Stimulated activated CD4-positive, alpha-beta T cell treated with anti-CD3 and anti-CD28 coated beads, Interleukin-4, amount 100 ng/mL, for 4 hours (primary cell): Measurements from ENCODE around the gene MNT.

ENCODE experiments used
- DNase-seq, 2 experiments: peaks; one replicate each; pipeline ENCODE4 v3.0.0-alpha.2; 2020

Gene MNT

GRCh38 chr17:2394775-2395201 lies 6.1 kb downstream of the MNT start:
- no peak for DNase-seq

GRCh38 chr17:2393954-2394749 lies 6.7 kb downstream of the MNT start:
- no peak for DNase-seq

DNA sequence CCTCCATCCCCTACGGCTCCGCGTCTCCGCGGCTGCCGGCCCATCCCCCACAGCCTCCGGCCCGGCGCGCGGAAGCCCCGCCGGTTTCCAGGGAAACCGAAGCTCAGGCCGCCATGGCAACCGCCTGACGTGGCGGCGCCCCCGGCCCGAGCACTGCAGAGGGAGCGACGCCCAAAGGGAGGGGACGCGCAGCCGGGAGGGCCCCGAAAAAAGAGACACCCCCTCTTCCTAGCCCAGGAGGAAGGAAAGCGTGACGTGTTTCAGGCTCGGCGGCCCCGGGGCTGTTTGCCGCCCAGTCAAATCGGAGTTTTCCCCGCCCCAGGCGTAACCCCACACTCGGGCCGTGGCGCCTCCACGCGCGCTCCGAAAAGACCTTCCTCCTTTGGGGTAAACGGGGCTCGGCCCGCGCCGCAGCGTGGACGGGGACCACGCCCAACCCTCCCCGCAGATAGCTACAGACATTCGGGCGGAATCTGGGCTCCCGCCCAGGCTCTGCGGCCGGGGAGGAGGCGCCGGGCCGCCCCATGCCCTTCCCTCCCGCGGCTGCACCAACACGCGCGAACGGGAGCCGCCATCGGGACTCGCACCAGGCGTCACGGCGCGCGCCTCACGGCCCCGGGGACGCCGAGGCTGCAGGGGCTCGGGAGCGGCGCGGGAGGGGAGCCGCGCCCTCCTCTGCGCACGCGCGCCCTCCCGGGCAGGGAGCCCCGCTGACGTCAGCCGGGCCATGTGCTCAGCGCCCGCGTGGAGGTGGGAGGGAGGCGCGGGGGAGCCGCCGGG lies 7.5 kb downstream of the MNT start:
- peak; percentile 93 to 95 for DNase-seq

DNA sequence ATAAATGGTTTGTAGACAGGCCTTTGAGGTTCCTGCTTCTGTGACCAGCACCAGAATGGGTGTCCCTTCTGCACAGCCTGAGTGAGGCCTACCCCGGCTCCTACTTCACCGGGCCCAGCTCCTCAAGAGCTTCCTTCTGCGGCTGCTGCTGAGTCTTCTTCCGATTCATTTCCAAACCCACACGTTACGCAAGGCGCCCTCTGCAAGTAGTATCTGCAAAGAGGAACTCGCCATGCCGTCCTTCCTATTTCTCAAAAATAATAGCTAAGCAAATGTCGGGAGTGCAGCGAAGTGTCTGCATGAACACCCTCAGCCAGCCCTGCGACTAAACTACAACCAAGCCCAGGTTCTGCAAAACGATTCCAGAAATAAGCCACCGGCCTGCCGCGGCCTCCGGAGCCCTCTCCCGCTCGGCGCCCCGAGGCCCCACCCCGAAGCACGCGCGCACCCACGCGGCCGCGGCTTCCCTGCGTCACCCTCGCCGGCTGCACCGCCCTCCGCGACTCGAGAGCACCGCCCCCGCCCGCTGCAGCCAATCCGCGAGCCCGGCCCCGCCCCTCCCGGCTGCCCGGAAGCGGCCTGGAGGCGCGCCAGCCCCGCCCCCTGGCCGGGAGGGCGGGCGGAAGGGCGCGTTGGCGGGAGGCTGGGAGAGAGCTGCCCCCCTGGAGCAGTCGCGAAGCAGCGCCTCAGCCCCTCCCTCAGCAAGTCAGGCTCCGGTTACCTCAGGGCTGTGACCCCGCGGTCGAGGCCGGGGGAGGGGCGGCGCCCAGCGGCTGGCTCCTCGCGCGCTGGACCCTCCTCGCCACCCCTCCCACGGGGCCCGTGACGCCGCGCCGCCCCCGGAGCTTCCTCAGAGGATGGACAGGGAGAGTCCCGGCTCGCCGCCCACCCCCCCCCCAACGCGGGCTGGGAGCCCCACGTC lies 8.3 kb downstream of the MNT start:
- peak; percentile 97 to 99 for DNase-seq

DNA sequence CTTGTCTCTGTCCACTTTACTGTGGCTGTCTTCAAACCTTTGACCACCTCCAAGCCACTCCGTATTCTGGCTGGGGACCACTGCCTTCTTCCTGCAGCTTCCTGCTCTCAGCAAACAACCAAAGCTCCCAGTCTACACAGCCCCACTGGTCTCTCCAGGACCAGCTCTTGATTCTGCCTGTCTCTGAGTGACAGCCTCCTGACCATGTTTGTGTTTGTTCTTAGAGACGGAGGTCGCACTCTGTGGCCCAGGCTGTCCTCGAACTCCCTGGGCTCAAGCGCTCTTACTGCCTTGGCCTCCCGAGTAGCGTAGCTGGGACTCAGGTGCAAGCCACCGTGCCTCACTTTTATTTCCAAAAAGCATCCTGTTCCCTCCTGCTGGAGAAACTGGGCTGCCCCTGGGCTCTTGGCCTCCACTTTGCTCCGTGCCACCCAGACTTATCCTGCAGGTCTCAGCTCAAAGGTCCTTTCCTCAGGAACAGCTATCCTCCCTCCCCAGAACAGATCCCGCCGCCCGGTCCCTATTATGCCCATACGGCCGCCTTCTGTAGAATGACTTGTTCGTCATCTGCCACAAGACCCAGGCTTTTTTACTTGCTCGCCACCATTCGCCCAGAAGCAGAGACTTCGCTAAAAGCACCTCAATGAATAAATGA lies 9.1 kb downstream of the MNT start:
- DNase-seq = no peak

DNA sequence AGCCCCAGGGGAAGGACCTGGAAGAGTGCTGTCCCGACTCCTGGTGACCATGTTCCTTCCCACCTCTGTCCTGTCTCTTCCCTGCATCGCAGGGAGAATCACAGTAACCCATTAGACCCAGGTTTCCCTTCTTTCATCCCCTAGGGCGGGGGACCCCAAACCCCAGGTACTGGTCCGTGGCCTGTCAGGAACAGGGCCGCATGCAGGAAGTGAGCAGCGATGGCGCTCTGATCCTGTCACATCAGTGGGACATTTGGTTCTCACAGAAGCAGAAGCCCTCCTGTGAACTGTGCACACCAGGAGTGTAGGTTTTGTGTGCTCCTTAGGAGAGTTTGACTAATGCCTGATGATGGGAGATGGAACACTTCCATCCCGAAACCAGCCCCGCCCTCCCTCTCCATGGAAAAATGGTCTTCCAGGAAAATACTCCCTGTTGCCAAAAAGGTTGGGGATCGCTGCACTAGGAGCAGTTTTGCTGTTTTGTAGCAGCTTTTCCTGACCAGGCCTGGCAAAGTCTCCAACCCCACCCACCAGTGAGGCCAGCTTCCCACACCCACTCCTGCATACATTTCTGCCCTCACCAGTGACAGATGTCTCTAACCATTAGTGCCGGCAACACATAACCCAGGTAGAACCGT lies 10.5 kb downstream of the MNT start:
- DNase-seq = no peak

GRCh38 chr17:2388683-2389055 lies 12.2 kb downstream of the MNT start:
- DNase-seq = no peak

GRCh38 chr17:2388020-2388682 lies 12.7 kb downstream of the MNT start:
- no peak for DNase-seq

DNA sequence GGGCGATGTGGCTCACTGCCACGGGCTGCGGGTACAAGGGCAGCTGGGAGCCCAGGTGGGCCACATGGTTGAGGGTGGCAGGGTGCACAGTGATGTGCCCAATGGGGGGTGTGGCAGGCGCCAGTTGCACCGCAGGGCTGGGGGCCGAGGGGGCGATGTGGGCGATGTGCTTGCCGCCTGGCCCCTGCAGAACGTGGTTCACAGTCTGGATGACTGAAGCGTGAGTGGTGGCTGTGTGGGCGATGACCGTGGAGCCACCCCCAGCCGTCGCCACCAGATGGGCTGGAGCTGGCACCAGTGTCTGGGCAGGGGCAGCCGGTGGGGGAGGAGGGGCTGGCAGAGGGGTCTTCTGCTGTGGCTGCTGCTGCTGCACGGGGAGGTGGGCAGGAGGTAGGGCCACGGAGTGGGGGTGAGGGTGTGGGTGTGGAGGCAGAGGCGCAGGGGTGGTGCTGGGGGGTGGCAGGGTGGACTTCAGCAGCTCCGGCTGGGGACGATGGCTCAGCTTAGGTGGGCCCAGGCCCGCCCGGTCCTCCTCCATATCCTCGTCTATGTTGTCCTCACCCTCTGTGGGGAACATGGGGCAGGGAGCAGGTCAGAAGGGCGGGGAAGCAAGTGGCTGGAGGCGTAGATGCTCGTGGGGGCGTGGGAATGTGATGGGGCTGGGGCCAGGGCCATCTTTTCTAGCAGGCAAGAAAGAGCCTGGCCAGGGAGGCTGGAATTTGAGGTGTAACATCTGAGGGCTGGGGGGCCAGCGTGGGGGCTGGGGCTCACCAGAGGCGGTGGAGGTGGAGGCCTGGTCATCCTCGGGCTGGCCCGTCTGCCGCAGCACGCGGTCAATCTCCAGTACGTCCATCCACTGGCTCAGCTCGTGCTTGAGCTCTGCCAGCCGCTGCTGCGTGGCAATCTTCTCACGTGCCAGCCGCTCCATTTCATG lies 13.5 kb downstream of the MNT start:
- no peak for DNase-seq

GRCh38 chr17:2386400-2387085 lies 14.3 kb downstream of the MNT start:
- no peak for DNase-seq

- DNase-seq = no peak
Measured at GRCh38 chr17:2385240-2386210, 15.3 kb downstream of the MNT start.

DNA sequence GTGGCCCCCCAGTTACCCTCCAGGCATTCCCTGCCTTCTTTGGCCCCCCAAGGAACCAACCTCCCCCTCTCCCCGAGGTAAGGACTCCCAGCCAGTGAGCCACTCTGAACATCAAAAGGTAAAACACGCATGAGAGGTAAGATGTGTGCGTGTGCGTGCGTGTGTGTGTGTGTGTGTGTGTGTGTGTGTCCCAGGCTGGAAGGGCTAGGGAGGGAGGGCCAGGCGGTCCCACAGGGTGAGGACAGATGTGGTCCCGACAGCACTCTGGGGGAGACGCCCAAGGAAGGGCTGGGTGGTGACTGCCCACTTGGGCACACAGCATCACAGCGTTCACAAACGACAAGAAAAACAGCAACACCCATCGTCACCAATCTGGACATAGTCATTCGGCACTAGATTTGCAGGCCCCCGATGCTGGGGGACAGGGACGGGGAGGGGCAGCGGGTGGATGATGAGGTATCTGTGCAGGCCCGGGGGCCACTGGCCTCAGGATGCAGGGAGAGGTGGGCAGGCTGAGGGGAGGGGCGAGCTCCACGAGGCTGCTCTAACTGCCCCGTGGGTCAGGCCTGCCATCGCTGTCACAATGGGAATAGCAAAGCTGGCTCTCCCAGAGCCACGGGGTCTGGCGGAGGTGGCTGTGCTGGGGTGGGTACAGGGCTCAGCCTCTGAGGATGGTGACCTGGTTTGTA lies 16.3 kb downstream of the MNT start:
- DNase-seq = no peak

DNA sequence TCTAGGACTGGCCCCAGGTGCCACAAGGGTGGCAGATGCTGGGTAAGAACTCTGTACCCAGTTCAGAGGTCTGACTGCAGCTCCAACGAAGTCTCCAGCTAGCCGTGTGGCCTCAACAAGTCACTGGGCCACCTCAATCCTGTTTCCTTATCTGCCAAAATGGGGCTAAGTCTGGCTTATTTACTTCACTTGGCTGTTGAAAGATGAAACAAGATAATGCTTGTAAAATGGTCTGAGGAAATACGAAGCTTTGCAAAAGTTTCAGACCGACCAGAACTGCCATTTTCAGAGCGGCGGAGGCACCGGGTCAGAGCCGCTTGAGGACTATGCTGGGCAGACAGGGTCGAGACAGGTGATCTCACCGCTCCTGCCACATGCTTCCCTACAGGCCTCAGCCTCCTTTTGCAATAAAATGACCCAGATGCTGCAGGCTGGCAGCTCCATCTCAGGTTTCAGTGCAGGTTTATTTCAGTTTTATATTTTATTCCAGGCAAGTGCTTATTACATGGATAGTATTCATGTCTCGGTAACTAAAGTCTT lies 17.2 kb downstream of the MNT start:
- no peak for DNase-seq

DNA sequence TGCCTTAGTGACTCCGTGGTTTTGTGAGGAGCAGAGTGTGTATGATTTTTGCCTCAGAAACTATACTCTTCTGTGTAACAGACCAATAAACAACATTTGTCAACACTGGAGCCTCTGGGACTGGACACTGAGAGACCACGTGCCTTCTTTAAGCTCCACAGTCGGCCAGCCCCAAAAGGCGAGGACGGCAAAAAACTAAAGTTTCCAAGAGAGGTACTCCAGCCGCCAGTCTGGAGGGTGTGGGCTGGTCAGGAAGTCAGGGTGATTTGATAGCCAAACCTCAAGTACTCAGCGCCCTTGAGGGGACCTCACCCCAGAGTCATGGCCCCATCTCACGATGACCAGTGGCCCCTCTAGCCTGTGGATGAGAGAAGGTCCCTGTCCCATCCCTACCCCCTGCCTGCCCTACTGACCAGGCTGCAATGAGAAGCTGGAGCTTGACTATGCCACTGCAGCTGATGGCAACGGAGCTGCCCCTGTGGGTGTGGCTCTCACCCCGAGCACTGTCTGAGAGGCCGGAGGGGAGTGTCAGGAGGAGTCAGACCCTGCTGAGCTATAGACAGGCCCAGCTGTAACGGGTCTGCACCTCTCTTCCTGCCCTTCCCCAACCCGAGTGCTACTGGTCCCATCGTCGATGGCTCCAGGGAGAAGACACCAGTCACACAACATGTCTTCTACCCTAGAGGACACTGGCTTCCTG lies 19.8 kb downstream of the MNT start:
- DNase-seq = no peak

DNA sequence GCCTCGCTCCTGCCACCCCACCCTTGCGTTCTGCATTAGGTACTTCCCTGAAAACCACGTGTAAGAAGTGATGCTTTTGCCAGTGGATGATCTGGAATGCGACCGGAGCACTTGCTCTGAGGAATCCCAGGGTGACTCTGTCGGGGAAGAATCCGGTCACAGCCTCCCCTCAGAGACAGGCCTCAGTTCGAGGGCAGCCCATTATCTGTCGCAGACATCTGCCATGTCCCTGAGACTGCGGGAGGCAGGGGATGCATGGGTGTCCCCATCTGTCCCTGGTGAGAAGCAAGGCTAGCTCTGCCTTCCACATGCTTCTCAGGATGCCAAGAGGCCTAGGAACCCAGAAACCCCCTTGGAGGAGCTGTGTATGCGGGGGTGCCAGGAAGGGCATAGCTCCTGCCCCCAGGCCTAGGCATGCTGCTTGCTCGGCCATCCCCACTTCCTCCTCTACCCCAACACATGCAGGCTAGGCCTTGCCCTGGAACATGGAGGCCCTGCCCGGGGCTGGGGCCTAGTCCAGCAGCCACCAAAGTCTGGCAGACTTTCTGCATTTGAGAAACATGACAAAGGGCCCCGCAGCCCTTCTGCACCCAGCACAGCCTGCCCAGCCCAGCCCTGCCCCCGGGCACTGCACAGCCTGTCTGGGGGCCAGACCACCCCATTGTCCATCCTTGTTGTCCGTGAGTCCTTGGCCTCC lies 20.5 kb downstream of the MNT start:
- DNase-seq = no peak

- DNase-seq = no peak
Measured at GRCh38 chr17:2379489-2380225, 21.2 kb downstream of the MNT start.
